Measurements from ENCODE around the gene TBCA. TPM values are rescaled to one million over a fixed set of nuclear protein-coding genes. Genes with fewer than 3 reads are reported as not detected.

The TBCA gene
- total RNA-seq, 1 experiment from 2014 or later = 302 TPM

DNA sequence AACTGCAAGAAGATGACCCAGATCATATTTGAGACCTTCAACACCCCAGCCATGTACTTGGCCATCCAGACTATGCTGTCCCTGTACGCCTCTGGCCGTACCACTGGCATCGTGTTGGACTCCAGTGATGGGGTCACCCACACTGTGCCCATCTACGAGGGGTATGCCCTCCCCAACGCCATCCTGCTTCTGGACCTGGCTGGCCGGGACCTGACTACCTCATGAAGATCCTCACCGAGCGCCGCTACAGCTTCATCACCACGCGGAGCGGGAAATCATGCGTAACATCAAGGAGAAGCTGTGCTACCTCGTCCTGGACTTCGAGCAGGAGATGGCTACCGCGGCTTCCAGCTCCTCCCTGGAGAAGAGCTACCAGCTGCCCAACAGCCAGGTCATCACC is 9.1 kb upstream of the TBCA start:
- no peaks in the 10 kb centered on the region for H3K4me1 ChIP-seq (ENCODE audit: control insufficient read depth, insufficient read depth, low read length)
- no peak overlapping the region for H3K4me3 ChIP-seq (ENCODE audit: low read depth in 2 of 2, low read length in 2 of 2)
- H3K27me3 ChIP-seq (ENCODE audit: control insufficient read depth, insufficient read depth, low read length) = no peaks in the 10 kb centered on the region
- BruUV-seq (replicated peaks) = no TSS peak
- ChIA-PET POLR2A (no interaction called here), CTCF (no interaction called here)
- in situ Hi-C loops (cut with HindIII; ENCODE audit: low pct_unique_long_range_greater_than_20kb, low sequenced_read_pairs) (no loop called here), intact Hi-C loops (cut with micrococcal nuclease; ENCODE audit: unreplicated experiment) (no loop called here)
- H3K36me3 ChIP-seq (ENCODE audit: control insufficient read depth, insufficient read depth, low read length) = no peaks in the 10 kb centered on the region
- ATAC-seq = no peak
- no peaks in the 10 kb centered on the region for H3K9me3 ChIP-seq (ENCODE audit: control insufficient read depth, insufficient read depth, low read depth, low read length)
- no peak for TF ChIP-seq POLR2AphosphoS5 (IDR thresholded peaks at IDR 0.05; ENCODE audit: low read depth, low read length)
- TF ChIP-seq, protein P1, sequence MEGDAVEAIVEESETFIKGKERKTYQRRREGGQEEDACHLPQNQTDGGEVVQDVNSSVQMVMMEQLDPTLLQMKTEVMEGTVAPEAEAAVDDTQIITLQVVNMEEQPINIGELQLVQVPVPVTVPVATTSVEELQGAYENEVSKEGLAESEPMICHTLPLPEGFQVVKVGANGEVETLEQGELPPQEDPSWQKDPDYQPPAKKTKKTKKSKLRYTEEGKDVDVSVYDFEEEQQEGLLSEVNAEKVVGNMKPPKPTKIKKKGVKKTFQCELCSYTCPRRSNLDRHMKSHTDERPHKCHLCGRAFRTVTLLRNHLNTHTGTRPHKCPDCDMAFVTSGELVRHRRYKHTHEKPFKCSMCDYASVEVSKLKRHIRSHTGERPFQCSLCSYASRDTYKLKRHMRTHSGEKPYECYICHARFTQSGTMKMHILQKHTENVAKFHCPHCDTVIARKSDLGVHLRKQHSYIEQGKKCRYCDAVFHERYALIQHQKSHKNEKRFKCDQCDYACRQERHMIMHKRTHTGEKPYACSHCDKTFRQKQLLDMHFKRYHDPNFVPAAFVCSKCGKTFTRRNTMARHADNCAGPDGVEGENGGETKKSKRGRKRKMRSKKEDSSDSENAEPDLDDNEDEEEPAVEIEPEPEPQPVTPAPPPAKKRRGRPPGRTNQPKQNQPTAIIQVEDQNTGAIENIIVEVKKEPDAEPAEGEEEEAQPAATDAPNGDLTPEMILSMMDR (IDR thresholded peaks at IDR 0.05) = no peak
- no peak for TF ChIP-seq SIN3A (IDR thresholded peaks at IDR 0.05; ENCODE audit: borderline replicate concordance, insufficient read depth, low read depth, low read length)
- TF ChIP-seq, protein P2, sequence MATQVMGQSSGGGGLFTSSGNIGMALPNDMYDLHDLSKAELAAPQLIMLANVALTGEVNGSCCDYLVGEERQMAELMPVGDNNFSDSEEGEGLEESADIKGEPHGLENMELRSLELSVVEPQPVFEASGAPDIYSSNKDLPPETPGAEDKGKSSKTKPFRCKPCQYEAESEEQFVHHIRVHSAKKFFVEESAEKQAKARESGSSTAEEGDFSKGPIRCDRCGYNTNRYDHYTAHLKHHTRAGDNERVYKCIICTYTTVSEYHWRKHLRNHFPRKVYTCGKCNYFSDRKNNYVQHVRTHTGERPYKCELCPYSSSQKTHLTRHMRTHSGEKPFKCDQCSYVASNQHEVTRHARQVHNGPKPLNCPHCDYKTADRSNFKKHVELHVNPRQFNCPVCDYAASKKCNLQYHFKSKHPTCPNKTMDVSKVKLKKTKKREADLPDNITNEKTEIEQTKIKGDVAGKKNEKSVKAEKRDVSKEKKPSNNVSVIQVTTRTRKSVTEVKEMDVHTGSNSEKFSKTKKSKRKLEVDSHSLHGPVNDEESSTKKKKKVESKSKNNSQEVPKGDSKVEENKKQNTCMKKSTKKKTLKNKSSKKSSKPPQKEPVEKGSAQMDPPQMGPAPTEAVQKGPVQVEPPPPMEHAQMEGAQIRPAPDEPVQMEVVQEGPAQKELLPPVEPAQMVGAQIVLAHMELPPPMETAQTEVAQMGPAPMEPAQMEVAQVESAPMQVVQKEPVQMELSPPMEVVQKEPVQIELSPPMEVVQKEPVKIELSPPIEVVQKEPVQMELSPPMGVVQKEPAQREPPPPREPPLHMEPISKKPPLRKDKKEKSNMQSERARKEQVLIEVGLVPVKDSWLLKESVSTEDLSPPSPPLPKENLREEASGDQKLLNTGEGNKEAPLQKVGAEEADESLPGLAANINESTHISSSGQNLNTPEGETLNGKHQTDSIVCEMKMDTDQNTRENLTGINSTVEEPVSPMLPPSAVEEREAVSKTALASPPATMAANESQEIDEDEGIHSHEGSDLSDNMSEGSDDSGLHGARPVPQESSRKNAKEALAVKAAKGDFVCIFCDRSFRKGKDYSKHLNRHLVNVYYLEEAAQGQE (IDR thresholded peaks at IDR 0.05; ENCODE audit: insufficient read depth in 1 of 2, low read depth in 2 of 2, low read length in 1 of 2) = no peak
- no peak for TF ChIP-seq TCF7L2 (IDR thresholded peaks at IDR 0.05; ENCODE audit: low read depth, low read length)
- DNase-seq (ENCODE audit: low read depth, low spot score) = no peak
- H3K27ac ChIP-seq (ENCODE audit: low read length) = no peak overlapping the region

DNA sequence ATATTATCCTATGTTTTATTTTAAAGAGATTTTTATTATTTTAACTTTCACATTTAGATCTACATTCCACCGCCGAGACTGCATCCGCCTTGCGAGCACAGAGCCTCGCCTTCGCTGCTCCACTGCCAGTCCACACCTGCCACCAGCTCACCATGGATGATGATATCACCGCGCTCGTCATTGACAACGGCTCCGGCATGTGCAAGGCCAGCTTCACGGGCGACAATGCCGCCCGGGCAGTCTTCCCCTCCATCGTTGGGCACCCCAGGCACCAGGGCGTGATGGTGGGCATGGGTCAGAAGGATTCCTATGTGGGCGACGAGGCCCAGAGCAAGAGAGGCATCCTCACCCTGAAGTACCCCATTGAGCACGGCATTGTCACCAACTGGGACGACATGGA is 8.6 kb upstream of the TBCA start:
- ATAC-seq (no peak), DNase-seq (ENCODE audit: low read depth, low spot score) (no peak)
- no peaks in the 10 kb centered on the region for H3K36me3 ChIP-seq (ENCODE audit: control insufficient read depth, insufficient read depth, low read length)
- no peak overlapping the region for H3K4me3 ChIP-seq (ENCODE audit: low read depth in 2 of 2, low read length in 2 of 2)
- intact Hi-C loops (cut with micrococcal nuclease; ENCODE audit: unreplicated experiment) = no loop called here
- in situ Hi-C loops (cut with HindIII; ENCODE audit: low pct_unique_long_range_greater_than_20kb, low sequenced_read_pairs) = no loop called here
- ChIA-PET CTCF (no interaction called here), POLR2A (no interaction called here)
- no peaks in the 10 kb centered on the region for H3K27me3 ChIP-seq (ENCODE audit: control insufficient read depth, insufficient read depth, low read length)
- no TSS peak for BruUV-seq (replicated peaks)
- no peak overlapping the region for H3K27ac ChIP-seq (ENCODE audit: low read length)
- no peaks in the 10 kb centered on the region for H3K9me3 ChIP-seq (ENCODE audit: control insufficient read depth, insufficient read depth, low read depth, low read length)
- TF ChIP-seq, protein P2 (IDR thresholded peaks at IDR 0.05; ENCODE audit: insufficient read depth in 1 of 2, low read depth in 2 of 2, low read length in 1 of 2) = no peak
- no peak for TF ChIP-seq TCF7L2 (IDR thresholded peaks at IDR 0.05; ENCODE audit: low read depth, low read length)
- no peak for TF ChIP-seq SIN3A (IDR thresholded peaks at IDR 0.05; ENCODE audit: borderline replicate concordance, insufficient read depth, low read depth, low read length)
- TF ChIP-seq, protein P1 (IDR thresholded peaks at IDR 0.05) = no peak
- no peak for TF ChIP-seq POLR2AphosphoS5 (IDR thresholded peaks at IDR 0.05; ENCODE audit: low read depth, low read length)
- no peaks in the 10 kb centered on the region for H3K4me1 ChIP-seq (ENCODE audit: control insufficient read depth, insufficient read depth, low read length)

Measured in Panc1 (cell line).